ENCODE results near the gene SPEM3.

SPEM3 gene

DNA sequence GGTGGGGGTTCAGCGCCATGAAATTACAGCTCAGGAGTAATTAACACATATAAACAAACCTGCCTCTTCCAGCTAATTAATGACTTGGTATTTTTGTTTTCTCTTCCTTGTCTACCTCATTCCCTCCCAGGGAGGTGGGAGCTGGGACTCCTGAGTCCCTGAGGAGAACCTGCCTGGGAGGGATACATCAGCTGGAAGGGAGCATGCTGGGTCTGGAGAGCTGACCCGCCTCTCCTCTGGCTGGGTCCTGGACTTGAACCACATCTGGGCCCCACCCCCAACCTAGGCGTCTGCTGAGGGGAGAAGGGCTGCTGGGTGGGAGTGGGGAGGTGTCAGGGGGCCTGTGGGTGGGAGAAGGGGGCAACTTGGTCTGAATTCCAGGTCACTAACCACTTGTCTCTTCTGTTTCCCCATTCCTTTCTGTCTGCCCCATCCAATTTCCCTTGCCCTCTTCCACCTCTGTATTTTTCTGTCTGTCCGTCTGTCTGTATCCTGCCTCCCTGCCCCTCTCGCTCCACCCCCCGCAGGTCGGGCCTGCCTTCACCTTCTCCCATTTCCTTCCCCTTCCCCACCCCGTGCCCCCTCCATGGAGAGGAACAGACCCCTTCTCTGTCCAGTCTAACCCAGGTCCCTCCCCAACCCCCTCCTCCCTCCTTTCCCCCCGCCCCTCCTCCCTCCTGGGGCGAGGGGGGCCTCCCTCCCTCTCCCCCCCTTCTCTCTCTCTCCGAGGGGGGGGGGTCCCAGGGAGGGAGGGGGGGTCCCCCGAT, 21.0 kb upstream of the SPEM3 start, which contains the start of gene NLGN2:
Gene NLGN2, plus strand, starts transcription at position 361 of the 767 bp plus-strand sequence. CDS start 411 bp downstream, outside the sequence.
- Histone ChIP-seq H3K9me3 (no peaks in the 10 kb centered on the region), H3K4me3 (no peak within 1 kb of the TSS), H3K36me3 (replicated peaks) (peaks cover 10% of the 10 kb centered on the region), H3K27me3 (ENCODE audit: low read depth) (no peaks in the 10 kb centered on the region), H3K4me1 (peaks cover 5% of the 10 kb centered on the region)
- in situ Hi-C loops (cut with MboI; ENCODE audit: low sequenced_read_pairs) = no loop called here
- DNase-seq (ENCODE audit: low spot score in 2 of 2) = no peak

DNA sequence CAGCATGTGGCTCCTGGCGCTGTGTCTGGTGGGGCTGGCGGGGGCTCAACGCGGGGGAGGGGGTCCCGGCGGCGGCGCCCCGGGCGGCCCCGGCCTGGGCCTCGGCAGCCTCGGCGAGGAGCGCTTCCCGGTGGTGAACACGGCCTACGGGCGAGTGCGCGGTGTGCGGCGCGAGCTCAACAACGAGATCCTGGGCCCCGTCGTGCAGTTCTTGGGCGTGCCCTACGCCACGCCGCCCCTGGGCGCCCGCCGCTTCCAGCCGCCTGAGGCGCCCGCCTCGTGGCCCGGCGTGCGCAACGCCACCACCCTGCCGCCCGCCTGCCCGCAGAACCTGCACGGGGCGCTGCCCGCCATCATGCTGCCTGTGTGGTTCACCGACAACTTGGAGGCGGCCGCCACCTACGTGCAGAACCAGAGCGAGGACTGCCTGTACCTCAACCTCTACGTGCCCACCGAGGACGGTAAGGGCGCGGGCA, 20.4 kb upstream of the SPEM3 start:
- no peaks in the 10 kb centered on the region for H3K27me3 ChIP-seq (ENCODE audit: low read depth)
- no peak overlapping the region for H3K4me3 ChIP-seq
- no peaks in the 10 kb centered on the region; the same call in 1 of the 2 replicates for H3K4me1 ChIP-seq
- peaks cover 9% of the 10 kb centered on the region for H3K36me3 ChIP-seq (replicated peaks)
- in situ Hi-C loops (cut with MboI; ENCODE audit: low sequenced_read_pairs) = no loop called here
- no peak for DNase-seq (ENCODE audit: low spot score in 2 of 2)
- no peaks in the 10 kb centered on the region for H3K9me3 ChIP-seq

DNA sequence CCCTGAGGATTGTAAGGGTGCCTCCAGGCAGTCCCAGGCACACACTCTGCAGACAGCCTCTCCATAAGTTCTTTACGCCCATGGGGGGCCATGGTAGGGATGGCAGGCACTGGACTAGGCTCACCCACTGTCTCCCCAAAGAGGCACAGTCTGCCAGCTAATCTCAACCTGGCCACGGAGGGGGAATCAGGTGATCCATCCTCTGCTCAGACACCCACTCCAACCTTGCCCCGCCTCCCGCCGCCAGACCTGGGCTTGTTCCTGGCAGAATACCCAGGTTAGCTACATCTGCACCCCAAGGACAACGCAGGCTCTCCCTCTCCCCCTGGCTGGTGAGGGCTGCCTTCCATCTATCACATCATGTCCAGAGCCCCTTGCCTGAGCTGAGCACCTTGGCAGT, 19.8 kb upstream of the SPEM3 start:
- H3K36me3 ChIP-seq (replicated peaks) = peaks cover 9% of the 10 kb centered on the region
- no peak overlapping the region for H3K4me3 ChIP-seq
- H3K27me3 ChIP-seq (ENCODE audit: low read depth) = no peaks in the 10 kb centered on the region
- no peak for DNase-seq (ENCODE audit: low spot score in 2 of 2)
- H3K9me3 ChIP-seq = no peaks in the 10 kb centered on the region
- in situ Hi-C loops (cut with MboI; ENCODE audit: low sequenced_read_pairs) = no loop called here
- H3K4me1 ChIP-seq = no peaks in the 10 kb centered on the region; the same call in 1 of the 2 replicates

DNA sequence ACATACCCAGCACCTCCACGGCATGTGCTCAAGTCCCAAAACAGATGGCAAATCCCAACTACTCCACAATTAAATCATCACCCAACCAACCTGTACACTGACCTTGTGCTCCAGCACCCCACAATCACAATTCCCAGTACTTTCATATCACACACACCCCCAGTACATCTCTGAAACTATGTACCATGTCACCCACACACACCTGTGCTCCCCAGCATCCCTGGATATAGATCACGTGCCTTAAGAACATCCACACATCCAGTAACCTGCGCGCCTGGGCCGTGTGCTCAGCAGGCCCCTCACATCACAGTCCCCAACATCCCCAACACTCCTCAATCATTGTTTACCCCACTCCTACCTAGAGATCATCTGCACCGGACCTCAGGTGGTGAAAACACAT, 18.9 kb upstream of the SPEM3 start:
- Histone ChIP-seq H3K27me3 (ENCODE audit: low read depth) (no peaks in the 10 kb centered on the region), H3K36me3 (replicated peaks) (peaks cover 9% of the 10 kb centered on the region), H3K9me3 (no peaks in the 10 kb centered on the region), H3K4me1 (no peaks in the 10 kb centered on the region; the same call in 1 of the 2 replicates), H3K4me3 (no peak overlapping the region)
- no peak for DNase-seq (ENCODE audit: low spot score in 2 of 2)
- in situ Hi-C loops (cut with MboI; ENCODE audit: low sequenced_read_pairs) = no loop called here

DNA sequence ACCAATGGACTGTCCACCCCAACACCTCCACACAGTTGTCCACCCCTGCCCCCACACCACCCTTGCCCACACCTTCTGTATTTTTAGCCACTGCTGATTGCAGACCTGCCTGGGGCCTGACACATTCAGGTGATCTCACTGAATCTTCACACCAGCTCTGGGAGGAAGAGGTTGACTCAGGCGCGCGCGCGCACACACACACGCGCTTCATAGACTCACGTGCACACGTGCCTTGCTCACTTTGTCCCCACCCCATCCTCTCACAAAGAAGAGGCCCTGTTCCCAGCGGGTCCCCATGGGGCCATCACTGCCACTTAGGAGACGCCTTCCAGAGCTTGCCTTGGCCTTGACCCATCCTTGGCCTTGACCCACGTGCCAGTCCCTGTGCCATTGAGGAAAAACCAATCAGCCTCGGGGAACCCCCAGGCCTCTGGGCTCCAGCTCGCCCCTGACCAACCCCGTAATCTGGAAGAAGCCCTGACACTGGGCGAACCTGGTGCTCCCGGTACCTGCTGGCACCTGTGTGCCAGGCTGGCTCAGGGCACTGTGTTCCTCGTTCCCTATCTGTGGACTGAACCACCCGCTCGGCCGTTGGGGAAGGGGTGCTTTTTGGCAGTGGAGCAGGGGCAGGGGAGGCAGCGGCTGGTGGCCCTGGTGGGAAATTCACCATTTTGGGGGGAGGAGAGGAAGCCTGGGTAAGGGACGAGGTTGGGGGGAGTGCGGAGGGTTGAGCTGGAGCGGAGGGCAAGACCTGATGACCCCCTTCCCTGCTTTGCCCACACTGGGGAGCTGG, 17.8 kb upstream of the SPEM3 start:
- Histone ChIP-seq H3K9me3 (no peaks in the 10 kb centered on the region), H3K4me3 (no peak overlapping the region), H3K27me3 (ENCODE audit: low read depth) (no peaks in the 10 kb centered on the region), H3K36me3 (replicated peaks) (peaks cover 15% of the 10 kb centered on the region), H3K4me1 (no peaks in the 10 kb centered on the region; the same call in 1 of the 2 replicates)
- DNase-seq (ENCODE audit: low spot score in 2 of 2) = no peak
- in situ Hi-C loops (cut with MboI; ENCODE audit: low sequenced_read_pairs) = no loop called here

DNA sequence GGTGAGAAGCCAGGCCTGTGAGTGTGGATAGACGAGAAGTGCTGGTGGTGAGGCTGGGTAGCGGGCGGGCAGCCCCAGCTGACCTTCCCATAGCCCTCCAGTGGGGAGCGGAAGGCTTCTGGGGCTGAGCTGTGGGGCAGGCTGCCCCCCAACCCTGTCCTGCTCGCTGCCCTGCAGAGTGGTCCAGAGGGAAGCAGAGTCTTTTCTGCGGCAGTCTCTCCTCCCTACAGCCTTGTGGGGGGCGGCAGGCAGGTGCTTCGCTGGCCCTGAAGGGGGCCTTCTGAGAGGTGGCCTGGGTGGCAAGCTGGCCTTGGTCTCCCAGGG, 17.3 kb upstream of the SPEM3 start:
- no peak for DNase-seq (ENCODE audit: low spot score in 2 of 2)
- in situ Hi-C loops (cut with MboI; ENCODE audit: low sequenced_read_pairs) = no loop called here
- no peaks in the 10 kb centered on the region for H3K9me3 ChIP-seq
- no peaks in the 10 kb centered on the region for H3K27me3 ChIP-seq (ENCODE audit: low read depth)
- H3K4me3 ChIP-seq = no peak overlapping the region
- H3K36me3 ChIP-seq (replicated peaks) = peaks cover 15% of the 10 kb centered on the region
- no peaks in the 10 kb centered on the region for H3K4me1 ChIP-seq

DNA sequence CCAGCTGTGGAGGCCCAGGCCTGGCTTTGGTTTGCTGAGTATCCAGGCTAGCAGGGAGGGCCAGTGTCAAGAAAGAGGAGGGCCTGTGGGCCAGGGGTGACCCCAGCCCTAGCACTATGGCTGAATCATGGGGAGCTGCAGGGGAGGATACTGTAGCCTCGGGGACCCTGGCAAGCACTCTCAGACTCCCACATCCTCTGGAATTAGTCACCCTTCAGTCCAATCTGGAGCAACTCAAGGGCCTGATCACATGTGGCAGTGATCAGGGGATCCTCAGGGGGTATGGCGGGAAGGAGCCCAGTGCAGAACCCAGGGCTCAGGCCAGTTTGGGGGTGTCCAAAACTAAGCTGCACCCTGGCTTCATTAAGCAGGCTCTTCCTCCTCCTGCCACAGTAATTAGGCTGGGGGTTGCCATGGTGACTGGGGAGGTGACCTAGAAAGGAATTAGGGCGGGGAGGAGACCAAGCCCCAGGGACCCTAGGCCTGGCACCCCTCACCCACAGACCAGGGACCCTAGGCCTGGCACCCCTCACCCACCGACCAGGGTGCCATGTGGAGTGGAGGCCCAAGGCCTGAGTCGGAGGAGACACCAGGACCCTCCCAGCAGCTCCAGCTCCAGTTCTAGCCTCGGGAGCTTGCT, 15.2 kb upstream of the SPEM3 start:
- Histone ChIP-seq H3K9me3 (no peaks in the 10 kb centered on the region), H3K4me3 (no peak overlapping the region), H3K27me3 (ENCODE audit: low read depth) (no peaks in the 10 kb centered on the region), H3K36me3 (replicated peaks) (peaks cover 15% of the 10 kb centered on the region), H3K4me1 (no peaks in the 10 kb centered on the region)
- DNase-seq (ENCODE audit: low spot score in 2 of 2) = no peak
- in situ Hi-C loops (cut with MboI; ENCODE audit: low sequenced_read_pairs) = no loop called here

DNA sequence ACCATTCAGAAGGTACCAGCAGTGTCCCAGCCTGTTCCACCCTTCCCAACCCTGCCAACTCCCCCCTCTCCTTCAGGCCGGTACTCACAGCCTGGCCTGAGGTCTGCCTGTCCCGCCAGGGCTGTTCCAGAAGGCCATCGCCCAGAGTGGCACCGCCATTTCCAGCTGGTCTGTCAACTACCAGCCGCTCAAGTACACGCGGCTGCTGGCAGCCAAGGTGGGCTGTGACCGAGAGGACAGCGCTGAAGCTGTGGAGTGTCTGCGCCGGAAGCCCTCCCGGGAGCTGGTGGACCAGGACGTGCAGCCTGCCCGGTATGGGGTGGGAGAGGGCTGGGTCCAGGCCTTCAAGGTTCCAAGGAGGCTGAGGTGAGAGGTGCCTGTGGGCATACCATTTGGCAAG, 13.8 kb upstream of the SPEM3 start:
- in situ Hi-C loops (cut with MboI; ENCODE audit: low sequenced_read_pairs) = no loop called here
- Histone ChIP-seq H3K27me3 (ENCODE audit: low read depth) (no peaks in the 10 kb centered on the region), H3K9me3 (no peaks in the 10 kb centered on the region)

DNA sequence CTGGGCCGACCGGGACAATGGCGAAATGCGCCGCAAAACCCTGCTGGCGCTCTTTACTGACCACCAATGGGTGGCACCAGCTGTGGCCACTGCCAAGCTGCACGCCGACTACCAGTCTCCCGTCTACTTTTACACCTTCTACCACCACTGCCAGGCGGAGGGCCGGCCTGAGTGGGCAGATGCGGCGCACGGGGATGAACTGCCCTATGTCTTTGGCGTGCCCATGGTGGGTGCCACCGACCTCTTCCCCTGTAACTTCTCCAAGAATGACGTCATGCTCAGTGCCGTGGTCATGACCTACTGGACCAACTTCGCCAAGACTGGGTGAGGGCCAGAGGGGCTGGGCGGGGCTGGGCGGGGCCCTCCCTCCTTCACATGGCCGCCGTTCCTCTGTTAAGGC, 12.9 kb upstream of the SPEM3 start:
- H3K27me3 ChIP-seq (ENCODE audit: low read depth) = no peaks in the 10 kb centered on the region
- no peak for DNase-seq (ENCODE audit: low spot score in 2 of 2)
- in situ Hi-C loops (cut with MboI; ENCODE audit: low sequenced_read_pairs) = no loop called here
- H3K4me1 ChIP-seq = no peaks in the 10 kb centered on the region
- H3K9me3 ChIP-seq = no peaks in the 10 kb centered on the region
- no peak overlapping the region for H3K4me3 ChIP-seq
- H3K36me3 ChIP-seq (replicated peaks) = peaks cover 5% of the 10 kb centered on the region; the same call in 1 of the 2 replicates

More for the DNA sequence above, 13.8 kb upstream of the SPEM3 start:
- peaks cover 10% of the 10 kb centered on the region for H3K36me3 ChIP-seq (replicated peaks)
- DNase-seq (ENCODE audit: low spot score in 2 of 2) = no peak
- no peaks in the 10 kb centered on the region for H3K4me1 ChIP-seq
- no peak overlapping the region for H3K4me3 ChIP-seq

DNA sequence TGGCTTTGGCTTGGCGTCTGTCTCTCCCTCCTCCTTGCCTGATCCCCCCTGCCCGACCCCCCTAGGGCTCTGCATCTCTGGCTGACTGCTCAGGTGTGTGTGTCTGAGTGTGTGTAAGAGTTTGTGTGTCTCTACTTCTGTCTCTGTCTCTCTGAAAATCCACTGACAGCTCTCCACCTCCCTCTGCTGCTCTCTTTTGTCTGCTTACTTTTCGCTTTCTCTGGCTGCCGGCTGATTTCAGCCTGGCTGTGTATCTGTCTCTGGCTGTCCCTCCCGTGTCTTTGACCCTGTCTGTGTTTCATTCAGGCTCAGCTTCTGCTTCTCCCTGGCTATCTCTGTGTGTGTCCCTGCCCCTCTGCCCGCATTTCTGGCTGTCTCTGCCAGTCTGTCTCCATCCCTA, 12.3 kb upstream of the SPEM3 start:
- DNase-seq (ENCODE audit: low spot score in 2 of 2) = no peak
- Histone ChIP-seq H3K4me3 (no peak overlapping the region), H3K9me3 (no peaks in the 10 kb centered on the region), H3K4me1 (no peaks in the 10 kb centered on the region), H3K36me3 (replicated peaks) (peaks cover 5% of the 10 kb centered on the region; the same call in 1 of the 2 replicates), H3K27me3 (ENCODE audit: low read depth) (no peaks in the 10 kb centered on the region)
- in situ Hi-C loops (cut with MboI; ENCODE audit: low sequenced_read_pairs) = no loop called here

DNA sequence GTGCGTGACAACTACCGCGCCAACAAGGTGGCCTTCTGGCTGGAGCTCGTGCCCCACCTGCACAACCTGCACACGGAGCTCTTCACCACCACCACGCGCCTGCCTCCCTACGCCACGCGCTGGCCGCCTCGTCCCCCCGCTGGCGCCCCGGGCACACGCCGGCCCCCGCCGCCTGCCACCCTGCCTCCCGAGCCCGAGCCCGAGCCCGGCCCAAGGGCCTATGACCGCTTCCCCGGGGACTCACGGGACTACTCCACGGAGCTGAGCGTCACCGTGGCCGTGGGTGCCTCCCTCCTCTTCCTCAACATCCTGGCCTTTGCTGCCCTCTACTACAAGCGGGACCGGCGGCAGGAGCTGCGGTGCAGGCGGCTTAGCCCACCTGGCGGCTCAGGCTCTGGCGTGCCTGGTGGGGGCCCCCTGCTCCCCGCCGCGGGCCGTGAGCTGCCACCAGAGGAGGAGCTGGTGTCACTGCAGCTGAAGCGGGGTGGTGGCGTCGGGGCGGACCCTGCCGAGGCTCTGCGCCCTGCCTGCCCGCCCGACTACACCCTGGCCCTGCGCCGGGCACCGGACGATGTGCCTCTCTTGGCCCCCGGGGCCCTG, 11.5 kb upstream of the SPEM3 start:
- no peaks in the 10 kb centered on the region for H3K4me1 ChIP-seq
- no peak for DNase-seq (ENCODE audit: low spot score in 2 of 2)
- H3K4me3 ChIP-seq = no peak overlapping the region
- in situ Hi-C loops (cut with MboI; ENCODE audit: low sequenced_read_pairs) = no loop called here
- H3K27me3 ChIP-seq (ENCODE audit: low read depth) = no peaks in the 10 kb centered on the region
- no peaks in the 10 kb centered on the region for H3K9me3 ChIP-seq
- H3K36me3 ChIP-seq (replicated peaks) = peaks cover 5% of the 10 kb centered on the region; the same call in 1 of the 2 replicates

DNA sequence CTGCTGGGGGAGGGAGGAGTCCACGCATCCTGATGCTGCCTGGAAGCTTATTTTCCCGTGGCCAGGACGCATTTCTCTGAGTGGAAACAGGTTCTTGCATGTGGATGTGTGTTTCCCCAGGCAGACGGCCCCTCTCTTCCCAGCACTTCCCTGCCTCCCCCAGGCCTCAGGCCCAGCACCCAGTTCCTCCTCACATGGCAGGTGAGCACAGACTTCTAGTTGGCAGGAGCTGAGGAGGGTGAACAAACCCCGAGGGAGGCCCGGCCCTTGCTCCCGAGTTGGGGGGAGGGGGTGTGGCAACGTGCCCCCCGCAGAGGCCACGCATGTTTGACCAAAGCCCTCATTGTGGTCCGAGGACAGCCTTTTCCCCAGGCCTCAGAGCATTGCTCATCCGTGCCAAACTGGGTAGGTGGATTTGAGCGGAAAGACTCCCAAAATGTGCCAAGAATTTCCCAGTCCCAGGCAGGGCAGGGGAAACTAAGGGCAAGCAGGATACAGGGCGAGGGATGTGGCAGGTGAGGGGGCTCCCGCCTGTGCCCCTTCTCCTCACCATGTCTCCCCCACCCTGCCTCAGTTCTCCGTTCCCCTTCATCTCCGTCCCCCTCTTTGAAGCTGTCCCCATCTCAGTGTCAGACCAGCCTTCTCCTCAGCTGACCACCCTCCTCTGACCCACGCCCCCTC, 10.0 kb upstream of the SPEM3 start:
- Histone ChIP-seq H3K27me3 (ENCODE audit: low read depth) (no peaks in the 10 kb centered on the region), H3K9me3 (no peaks in the 10 kb centered on the region), H3K4me3 (no peak overlapping the region), H3K36me3 (replicated peaks) (peaks cover 5% of the 10 kb centered on the region; the same call in 1 of the 2 replicates), H3K4me1 (no peaks in the 10 kb centered on the region)
- no peak for DNase-seq (ENCODE audit: low spot score in 2 of 2)
- in situ Hi-C loops (cut with MboI; ENCODE audit: low sequenced_read_pairs) = no loop called here
